ENCODE results near the gene ILF2.
"Not testable (repeated sequence)": the region's sequence is repeated elsewhere in the genome, so short reads cannot be mapped to it uniquely, and the experiment has no call there.

Gene ILF2

GRCh38 chr1:153678519-153679336, 7.9 kb upstream of the ILF2 start, which contains the start of gene NPR1:
NPR1 (plus strand) TSS chr1:153678688; CDS start chr1:153679109, 421 bp downstream.
- peak; percentile 25 for DNase-seq

DNA sequence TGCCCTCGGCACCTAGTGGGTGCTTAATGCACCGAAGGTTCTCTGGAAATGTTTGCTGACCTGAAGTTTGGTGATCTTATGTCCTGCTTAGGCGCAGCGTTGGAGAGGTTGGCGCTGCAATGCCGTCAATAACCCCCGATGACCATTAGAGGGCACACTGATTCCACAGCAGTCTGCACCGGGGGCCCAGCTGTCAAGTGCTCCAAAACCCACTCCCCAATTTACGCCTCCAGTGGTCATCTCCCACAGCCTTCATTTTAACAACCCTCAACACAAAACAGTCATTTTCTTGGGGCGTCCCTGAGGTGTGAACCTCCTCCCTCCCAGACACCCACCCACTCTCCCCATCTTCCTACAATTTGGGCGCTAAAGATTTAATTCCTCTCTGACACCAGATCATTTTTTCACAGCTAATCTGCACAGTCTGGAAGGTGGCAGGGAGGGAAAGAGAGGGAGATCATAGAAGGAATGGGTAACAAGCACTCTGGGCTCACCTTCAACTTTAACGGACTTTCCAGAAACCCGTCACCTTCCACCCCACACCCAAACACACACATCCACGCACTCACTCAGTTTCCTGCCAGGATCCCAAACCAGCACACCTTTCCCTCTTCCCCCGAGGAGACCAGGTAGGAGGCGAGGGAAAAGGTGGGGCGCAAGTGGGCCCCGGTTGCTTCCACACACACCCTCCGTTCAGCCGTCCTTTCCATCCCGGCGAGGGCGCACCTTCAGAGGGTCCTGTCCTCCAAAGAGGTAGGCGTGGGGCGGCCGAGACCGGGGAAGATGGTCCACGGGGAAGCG, 7.1 kb upstream of the ILF2 start:
- DNase-seq: peak; percentile 66

DNA sequence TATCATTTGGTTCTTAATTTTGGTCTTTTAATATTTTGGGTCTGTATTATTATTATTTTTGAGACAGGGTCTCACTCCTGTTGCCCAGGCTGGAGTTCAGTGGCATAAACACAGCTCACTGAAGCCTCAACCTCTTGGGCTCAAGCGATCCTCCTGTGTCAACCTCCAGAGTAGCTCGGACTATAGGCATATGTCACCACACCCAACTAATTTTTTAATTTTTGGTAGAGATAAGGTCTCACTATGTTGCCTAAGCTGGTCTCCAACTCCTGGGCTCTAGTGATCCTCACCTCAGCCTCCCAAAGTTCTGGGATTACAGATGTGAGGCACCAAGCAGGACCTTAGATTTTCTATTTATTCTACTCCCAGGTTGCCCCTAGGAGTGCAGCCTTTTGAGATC, 2.7 kb upstream of the ILF2 start:
- DNase-seq: no peak

DNA sequence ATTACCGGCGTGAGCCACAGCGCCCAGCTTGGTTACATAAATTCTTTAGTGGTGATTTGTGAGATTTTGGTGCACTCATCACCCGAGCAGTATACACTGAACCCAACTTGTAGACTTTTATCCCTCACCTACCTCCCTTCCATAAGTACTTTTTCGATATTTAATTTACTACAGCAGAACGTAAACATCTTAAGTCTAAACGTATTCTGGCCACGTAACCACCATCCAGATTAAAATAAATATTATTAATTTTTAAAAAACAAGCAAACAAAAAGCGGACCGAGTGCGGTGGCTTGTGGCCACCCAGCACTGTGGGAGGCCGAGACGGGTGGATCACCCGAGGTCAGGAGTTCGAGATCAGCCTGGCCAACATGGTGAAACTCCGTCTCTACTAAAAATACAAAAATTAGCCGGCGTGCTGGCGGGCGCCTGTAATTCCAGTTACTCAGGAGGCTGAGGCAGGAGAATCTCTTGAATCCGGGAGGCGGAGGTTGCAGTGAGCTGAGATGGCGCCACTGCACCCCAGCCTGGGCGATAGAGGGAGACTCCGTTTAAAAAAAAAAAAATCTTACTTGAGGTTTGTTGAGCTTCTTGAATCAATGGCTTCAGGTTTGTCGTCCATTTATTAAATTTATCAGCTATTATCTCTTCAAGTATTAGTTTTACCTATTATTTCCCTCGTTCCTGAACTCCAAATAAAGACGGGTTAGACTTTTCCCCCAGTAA, 998 bp upstream of the ILF2 start:
- DNase-seq: peak; percentile 49

DNA sequence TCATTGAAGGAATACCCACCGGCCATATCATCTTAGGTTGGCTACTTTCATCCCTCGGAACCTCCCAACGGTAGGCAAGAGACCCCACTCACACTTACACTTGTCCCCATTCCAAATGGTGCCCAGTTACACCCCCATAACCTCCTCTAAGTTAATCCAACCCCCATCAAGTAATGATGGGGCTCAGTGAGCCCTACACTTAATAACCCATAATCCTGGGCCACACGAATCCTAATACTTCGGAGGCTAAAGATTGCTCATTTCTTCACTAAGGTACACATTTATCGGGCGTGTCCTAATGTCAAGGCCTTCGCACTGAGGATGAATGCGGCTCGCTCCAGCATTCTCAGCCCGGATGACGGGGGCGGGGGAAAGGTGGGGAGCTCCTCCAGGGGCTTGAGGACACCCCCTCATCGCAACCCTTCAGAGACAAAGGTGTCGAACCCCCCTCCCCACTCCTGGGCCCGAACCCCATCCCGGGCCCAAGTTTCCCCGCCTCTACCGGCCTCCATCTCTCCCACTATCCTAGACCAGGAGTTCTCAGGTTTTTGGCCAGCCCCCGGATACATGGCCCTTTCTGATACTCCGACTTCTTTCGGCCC, 435 bp downstream of the ILF2 start:
- no peak for DNase-seq

GRCh38 chr1:153669606-153670005, 1.2 kb downstream of the ILF2 start:
- DNase-seq: no peak

GRCh38 chr1:153668672-153669071, 2.1 kb downstream of the ILF2 start:
- not testable (repeated sequence) for DNase-seq

GRCh38 chr1:153667439-153667838, 3.4 kb downstream of the ILF2 start:
- no peak for DNase-seq

DNA sequence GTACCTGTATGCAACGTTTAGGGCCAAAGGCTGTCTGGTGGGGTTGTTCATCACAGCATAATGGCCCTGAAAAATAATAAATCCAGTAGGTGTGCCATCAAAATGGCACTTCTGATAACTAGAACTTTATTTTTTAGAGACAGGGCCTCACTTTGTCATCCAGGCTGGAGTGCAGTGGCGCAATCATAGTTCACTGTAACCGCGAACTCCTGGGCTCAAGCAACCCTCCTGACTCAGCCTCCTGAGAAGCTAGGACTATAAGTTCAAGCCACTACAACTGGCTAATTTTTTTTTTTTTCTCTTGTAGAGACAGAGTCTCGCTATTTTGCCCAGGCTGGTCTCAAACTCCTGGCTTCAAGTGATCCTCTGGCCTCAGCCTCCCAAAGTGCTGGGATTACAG, 7.6 kb downstream of the ILF2 start:
- DNase-seq: no peak

DNA sequence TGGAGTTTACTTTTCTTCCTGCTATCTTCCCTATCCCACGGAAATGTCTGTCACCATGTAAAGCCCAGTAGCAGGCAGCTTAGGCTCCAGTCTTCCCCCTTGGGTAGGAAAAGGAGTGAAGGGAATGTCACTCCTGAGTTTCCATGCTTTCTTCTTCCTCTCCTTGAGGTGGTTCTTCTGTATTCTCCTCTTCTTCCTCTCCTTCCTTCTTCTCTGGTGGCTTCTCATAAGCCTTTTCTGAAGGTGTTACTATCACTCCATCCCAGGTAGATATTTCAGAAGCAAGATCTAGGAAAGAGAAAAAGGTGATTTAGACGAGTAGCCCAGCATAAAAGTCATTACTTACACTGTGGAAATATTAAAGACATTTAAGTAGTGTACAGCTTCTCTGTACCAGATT, 8.5 kb downstream of the ILF2 start:
- no peak for DNase-seq

DNA sequence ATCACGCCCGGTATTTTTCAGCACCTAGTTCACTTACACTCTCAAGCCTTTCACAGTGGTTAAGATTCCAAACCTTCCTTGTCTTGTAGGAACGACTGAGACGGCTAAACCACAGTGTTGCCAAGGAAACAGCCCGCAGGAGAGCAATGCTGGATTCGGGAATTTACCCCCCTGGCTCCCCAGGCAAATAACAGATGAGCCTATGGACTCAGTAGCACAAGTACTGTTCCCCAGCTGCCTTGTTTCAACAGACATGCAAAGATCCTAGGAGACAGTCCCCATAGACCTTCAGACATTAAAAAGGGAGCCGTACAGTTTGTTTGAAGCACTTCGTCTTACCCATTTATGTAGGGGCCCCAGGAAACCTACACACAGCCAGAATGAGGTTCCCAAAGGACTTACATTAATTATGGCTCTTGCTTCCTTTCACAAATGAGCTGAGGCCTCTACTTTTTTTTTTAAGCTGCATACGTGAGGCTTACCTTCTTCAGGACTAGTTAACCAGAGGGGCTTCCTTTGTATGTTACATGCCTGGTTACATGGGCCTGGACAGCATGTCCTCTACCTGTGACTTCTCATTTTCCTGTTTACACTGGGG, 9.6 kb downstream of the ILF2 start:
- DNase-seq: no peak

GRCh38 chr1:153659656-153660055, 11.1 kb downstream of the ILF2 start:
- DNase-seq: no peak

GRCh38 chr1:153659175-153659534, 11.6 kb downstream of the ILF2 start:
- no peak for DNase-seq

GRCh38 chr1:153658400-153659174, 12.2 kb downstream of the ILF2 start, which contains the start of gene SNAPIN:
SNAPIN (plus strand) TSS chr1:153658703; CDS start chr1:153658744, 41 bp downstream.
- peak; percentile 95 for DNase-seq

DNA sequence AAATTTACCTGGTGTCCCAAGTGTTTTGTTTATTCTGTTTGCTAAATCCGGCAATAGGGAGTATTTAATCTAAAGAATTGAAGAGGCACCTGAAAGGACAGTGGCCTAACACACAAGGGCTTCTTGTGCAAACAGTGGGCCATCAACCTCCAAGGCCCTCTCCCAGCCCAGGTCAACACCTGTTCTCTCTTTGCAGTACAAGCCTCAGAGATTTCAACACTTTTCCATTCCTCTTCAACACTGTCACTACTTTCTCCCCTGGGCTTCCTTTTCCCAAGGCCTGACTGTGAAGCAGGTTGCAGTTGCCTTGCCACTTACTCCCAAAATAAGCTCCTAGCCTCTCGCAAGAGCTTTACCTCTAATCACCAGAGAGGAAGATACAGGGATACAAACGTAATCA, 15.5 kb downstream of the ILF2 start:
- DNase-seq: no peak

GRCh38 chr1:153652805-153653500, 17.8 kb downstream of the ILF2 start:
- peak; percentile 67 for DNase-seq

DNA sequence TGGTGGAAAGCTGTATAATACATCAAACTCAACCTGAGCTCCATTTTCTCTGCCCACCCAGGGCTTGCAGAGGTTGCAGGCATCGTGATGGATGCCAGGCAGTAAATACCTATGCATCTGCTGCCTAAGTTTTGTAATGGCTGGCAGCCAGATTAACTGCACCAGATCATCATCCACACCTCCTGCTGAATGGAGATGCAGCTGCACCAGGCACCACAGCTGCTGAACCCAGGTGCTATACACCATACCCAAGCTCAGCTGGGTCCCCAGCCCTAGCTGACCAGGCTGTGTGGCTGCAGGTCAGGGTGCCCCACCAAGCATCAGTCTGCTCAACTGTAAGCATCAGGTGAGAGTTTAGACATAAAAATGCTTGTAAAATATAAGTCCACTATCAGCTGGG, 19.0 kb downstream of the ILF2 start:
- DNase-seq: no peak

- no peak for DNase-seq
Measured at GRCh38 chr1:153649863-153650235, 20.9 kb downstream of the ILF2 start.

DNA sequence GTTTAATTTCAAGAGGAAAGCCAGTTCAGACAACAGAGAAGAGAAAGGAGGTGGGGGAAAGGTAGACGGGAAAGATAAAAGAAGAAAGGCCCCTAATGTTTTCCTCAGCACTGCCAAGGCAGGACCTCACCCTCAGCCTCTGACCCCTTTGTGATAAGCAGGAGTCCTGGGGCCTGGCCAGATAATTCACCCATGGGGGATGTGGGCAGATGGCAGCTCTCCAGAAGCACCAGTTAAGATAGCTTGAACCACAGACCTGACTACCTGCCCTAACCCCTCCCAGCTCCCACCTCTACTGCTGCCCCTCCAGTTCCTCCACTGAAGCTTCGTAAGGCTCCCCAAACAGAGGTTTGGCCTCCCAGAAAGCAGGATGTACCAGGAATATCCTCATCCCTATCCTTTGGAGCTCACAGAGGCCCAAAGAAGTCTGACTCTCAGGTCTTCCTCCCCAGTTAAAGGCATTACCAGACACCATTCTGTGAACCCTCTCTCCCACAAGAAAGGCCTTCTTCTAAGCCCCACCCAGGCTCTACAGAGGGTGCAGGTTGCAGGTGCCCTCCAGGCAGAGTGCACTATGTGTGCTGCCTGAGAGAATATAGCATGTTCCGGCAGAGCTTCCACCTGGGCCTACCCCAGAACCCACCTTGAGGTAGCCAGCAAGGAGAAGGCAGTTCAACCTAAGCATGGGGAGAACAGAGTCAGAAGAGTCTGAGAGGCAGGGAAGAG, 21.5 kb downstream of the ILF2 start:
- no peak for DNase-seq

GRCh38 chr1:153648000-153648643, 22.7 kb downstream of the ILF2 start:
- no peak for DNase-seq
